Left kidney (tissue), 8 donors: ENCODE measurements around the gene TRMO. TPM values are rescaled to one million over a fixed set of nuclear protein-coding genes. Genes with fewer than 3 reads are reported as not detected.
"Not testable (repeated sequence)": the region's sequence is repeated elsewhere in the genome, so short reads cannot be mapped to it uniquely, and the experiment has no call there.

Source experiments
- DNase-seq: peaks from one replicate; pipeline ENCODE4 v3.0.0-alpha.2; 2013
- long read RNA-seq, 8 donors: transcript quantifications; one replicate each; lab custom pipeline, GENCODE V29; 2026
- polyA plus RNA-seq: library from polyadenylated mRNA; unstranded; fragments of 120-200 nt; gene quantifications from one replicate; pipeline ENCODE4 v1.2.1, GENCODE V29; 2013; ENCODE audit not compliant: insufficient read length

TRMO gene
- 24.0 TPM for polyA plus RNA-seq
- long read RNA-seq, donor 1, partial matches to known transcripts: 0 of 6 reads
- long read RNA-seq, donor 1, other reads (novel, unspliced or antisense): 0 of 6 reads
- long read RNA-seq, donor 2, partial matches to known transcripts: 0 of 5 reads
- long read RNA-seq, donor 2, other reads (novel, unspliced or antisense): 0 of 5 reads
- long read RNA-seq, donor 3, partial matches to known transcripts: 0 of 8 reads
- long read RNA-seq, donor 3, other reads (novel, unspliced or antisense): 0 of 8 reads
- long read RNA-seq, donor 4: 0 reads
- long read RNA-seq, donor 5, partial matches to known transcripts: 0 of 4 reads
- long read RNA-seq, donor 5, other reads (novel, unspliced or antisense): 0 of 4 reads
- long read RNA-seq, donor 6, partial matches to known transcripts: 0 of 4 reads
- long read RNA-seq, donor 6, other reads (novel, unspliced or antisense): 0 of 4 reads
- long read RNA-seq, donor 7, partial matches to known transcripts: 5 of 12 reads
- long read RNA-seq, donor 7, other reads (novel, unspliced or antisense): 0 of 12 reads
- long read RNA-seq, donor 8, partial matches to known transcripts: 395 of 402 reads
- long read RNA-seq, donor 8, other reads (novel, unspliced or antisense): 5 of 402 reads

DNA sequence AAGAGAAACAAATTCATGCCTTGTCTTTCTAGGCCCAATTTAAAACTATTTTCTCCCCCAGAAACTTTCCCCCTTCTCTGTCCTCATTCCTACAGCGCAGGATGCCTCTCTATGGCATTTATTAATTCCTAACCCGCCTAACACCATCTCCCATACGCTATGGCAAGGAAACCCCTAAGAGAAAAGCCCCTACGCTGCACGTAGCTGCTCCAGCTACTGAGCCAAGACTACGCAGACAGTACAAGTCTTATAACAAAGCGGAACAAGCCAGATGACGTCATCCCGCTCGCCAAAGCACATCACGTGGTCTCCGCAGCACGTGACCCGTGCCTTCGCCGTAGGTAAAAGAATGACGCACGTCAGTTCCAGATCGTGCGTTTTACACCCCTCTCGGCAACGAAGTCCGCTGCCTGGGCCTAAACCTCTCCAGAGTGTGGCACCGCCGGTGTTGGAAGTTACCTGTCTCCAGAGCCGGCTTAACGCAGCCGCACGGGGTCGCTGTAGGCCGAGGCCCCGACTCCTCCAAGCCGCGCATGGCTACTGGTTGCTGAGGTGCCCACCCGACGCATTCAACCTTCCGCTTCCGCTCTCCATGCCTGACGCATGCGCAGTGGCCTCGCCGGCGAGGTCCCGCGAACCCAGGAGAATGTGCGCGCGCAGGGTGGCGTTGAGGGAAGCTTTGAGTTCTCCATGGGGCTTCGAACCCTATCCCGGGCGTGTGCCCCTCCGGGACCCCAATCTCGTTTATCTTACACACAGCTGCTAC, at the start of gene TRMO:
TRMO (minus strand) TSS at position 542 of the 766 bp plus-strand sequence; CDS start at position 535, 7 bp downstream.
- DNase-seq: peak; percentile 98

DNA sequence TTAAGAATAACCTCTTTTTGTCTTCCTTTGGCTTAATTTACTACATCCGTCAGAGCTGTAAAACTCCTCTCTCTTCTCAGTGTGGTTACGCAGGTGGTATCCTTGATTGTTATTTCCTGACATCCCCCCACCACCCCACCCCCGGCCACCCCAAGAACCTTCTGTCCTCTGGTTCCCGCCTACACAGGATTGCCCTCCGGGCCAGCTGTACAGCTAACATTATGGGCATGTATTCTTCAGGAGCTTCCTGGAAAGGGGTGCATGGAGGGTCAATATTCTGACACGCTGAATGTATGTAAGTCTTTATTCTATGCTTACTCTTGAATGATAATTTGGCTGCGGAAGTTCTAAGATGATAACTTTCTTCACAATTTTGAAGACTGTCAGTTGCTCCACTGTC, 47.9 kb upstream of the TRMO start:
- no peak for DNase-seq

GRCh38 chr9:97969014-97969413, 46.7 kb upstream of the TRMO start:
- no peak for DNase-seq

GRCh38 chr9:97966493-97966892, 44.2 kb upstream of the TRMO start:
- DNase-seq: no peak

GRCh38 chr9:97964901-97965300, 42.6 kb upstream of the TRMO start:
- DNase-seq: no peak

DNA sequence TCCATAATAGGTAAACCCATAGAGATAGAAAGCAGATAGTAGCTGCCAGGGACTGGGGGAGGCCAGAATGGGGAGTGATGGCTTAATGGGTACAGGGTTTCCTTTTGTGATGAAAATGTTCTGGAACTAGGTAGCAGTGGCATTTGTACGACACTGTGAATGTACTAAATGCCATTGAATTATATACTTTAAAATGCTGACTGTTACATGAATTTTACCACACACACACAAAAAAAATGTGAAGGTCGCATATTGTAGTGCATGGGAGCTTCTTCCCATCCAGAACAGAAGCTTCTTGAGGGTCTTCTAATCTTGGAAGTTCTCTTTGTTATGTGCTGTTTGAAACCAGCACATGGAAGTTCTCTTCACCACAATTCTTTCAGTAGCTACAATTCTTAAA, 40.9 kb upstream of the TRMO start:
- DNase-seq: no peak

- no peak for DNase-seq
These were observed 40.3 kb upstream of the TRMO start for GRCh38 chr9:97962575-97962974.

DNA sequence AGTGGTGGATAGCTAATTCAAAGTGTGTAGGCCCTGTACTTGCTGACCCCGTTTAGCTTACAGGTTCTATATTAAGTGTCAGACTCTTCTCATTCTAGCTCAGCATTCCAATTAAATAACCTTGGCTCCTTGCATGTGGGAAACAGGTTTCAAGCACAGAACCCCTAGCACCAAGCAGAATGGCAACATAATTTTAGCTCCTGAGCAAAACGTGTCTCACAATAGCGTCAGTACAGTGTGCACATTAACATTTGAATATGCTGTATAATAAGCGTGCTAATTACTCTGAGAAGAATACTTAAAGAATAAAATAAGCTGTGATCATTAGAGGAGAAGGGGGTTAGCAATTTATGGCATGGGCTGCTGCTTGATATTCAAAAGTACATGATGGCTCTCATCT, 39.8 kb upstream of the TRMO start:
- no peak for DNase-seq

GRCh38 chr9:97961361-97961760, 39.1 kb upstream of the TRMO start:
- no peak for DNase-seq

GRCh38 chr9:97960678-97961328, 38.5 kb upstream of the TRMO start:
- not testable (repeated sequence) for DNase-seq

GRCh38 chr9:97959585-97959984, 37.3 kb upstream of the TRMO start:
- DNase-seq: no peak

GRCh38 chr9:97958812-97959511, 36.7 kb upstream of the TRMO start:
- no peak for DNase-seq

- DNase-seq: no peak
These were observed 34.0 kb upstream of the TRMO start for GRCh38 chr9:97956331-97956730.

DNA sequence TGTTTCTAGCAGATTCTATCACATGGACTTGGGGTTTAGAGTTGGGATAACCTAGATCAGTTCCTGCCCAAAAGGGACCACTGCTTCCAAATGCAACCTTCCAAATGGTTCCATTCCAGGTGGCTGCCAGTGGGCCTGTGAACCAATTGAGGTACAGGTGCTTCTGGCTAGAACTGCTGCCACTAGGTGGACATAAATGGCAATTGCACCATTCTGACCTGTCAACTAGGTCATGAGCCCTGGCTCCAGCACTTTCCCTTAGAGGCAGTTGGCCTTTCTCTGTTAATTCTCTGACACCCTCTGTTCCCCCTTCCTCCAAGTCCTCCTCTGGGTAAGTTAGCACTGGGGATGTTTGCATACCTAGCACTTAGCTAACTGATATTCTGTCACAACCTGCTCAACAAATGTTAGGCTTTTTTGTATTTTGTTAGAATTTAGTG, 32.3 kb upstream of the TRMO start:
- DNase-seq: peak; percentile 21

GRCh38 chr9:97950873-97951272, 28.6 kb upstream of the TRMO start:
- not testable (repeated sequence) for DNase-seq

DNA sequence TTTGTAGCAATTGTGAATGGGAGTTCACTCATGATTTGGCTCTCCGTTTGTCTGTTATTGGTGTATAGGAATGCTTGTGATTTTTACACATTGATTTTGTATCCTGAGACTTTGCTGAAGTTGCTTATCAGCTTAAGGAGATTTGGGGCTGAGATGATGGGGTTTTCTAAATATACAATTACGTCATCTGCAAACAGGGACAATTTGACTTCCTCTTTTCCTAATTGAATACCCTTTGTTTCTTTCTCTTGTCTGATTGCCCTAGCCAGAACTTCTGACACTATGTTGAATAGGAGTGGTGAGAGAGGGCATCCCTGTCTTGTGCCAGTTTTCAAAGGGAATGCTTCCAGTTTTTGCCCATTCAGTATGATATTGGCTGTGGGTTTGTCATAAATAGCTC, 24.8 kb upstream of the TRMO start:
- DNase-seq: not testable (repeated sequence)

DNA sequence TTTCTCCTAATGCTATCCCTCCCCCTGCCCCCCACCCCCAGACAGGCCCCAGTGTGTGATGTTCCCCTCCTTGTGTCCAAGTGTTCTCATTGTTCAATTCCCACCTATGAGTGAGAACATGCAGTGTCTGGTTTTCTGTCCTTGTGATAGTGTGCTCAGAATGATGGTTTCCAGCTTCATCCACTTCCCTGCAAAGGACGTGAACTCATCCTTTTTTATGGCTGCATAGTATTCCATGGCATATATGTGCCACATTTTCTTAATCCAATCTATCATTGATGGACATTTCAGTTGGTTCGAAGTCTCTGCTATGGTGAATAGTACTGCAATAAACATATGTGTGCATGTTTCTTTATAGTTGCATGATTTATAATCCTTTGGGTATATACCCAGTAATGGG, 23.2 kb upstream of the TRMO start:
- DNase-seq: not testable (repeated sequence)

- DNase-seq: no peak
These were observed 22.3 kb upstream of the TRMO start for GRCh38 chr9:97944612-97945011.

DNA sequence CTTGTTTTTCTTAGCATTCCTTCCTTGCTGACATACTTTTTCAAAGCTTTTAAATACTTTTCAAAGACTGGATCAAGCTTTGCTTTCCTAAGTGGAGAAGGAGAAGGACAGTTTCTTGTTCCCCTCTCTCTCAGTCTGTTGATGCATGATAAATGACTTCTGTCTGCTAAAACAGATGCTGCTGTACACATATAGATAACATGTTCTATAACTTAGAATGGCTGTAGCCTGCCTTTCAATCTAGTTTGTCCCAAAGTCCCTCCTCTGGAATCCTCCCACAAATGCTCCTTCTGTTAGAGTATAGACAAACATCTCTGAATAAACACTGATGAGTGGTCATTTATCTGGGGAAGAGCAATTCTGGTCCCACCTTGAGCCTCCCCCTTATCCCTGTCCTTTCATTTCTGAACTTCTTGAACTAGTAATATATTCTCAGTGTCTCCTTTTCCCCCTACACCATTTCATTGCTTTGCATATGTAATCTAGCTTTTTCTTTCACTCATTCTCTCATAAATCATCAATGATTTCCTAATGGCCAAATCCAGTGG, 21.1 kb upstream of the TRMO start:
- no peak for DNase-seq

DNA sequence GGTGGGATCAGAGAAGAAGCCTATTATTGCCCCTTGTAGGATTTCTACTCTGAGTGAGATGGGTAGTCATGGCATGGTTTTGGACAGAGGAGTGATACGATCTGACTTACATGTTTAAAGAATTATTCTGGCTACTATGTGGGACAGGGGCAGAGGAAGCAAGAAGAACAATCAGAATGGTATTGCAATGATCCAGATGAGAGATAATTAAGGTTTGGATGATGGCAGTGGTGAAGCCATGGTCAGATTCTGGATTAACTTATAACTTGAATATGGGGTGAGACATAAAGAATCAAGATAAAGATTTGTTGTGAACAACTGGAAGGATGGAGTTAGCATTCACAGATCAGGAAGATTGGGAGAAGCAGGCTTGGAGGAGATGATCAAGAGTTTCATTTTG, 19.0 kb upstream of the TRMO start:
- no peak for DNase-seq

- no peak for DNase-seq
These were observed 18.4 kb upstream of the TRMO start for GRCh38 chr9:97940741-97941140.
